Neural cell (in vitro differentiated cells): ENCODE data around the gene MYORG. TPM values are rescaled to one million over a fixed set of nuclear protein-coding genes. Genes with fewer than 3 reads are reported as not detected.

Experiments
- H2AFZ ChIP-seq: fragments of 200-600, 300-800 bp; sonication (generic), shearing (Covaris generic); 2 replicates; pipeline ENCODE4 v1.6.0; 2014; ENCODE audit warnings: low read depth, mild to moderate bottlenecking, antibody characterized with exemption, low read length, moderate library complexity
- H3F3A ChIP-seq: fragments of 200-600 bp; shearing (Covaris generic); 2 replicates; pipeline ENCODE4 v1.6.1; 2016; ENCODE audit warnings: mild to moderate bottlenecking, moderate library complexity, mixed read lengths, antibody characterized with exemption, low read length; ENCODE audit not compliant: insufficient read depth, poor library complexity, severe bottlenecking
- H3K27ac ChIP-seq: fragments of 200-600, 300-800 bp; sonication (generic), shearing (Covaris generic); 2 replicates; pipeline ENCODE4 v1.5.1; 2014; ENCODE audit warnings: mild to moderate bottlenecking, low read length, moderate library complexity
- H3K27me3 ChIP-seq: fragments of 300-800, 200-600 bp; sonication (generic), shearing (Covaris generic); 2 replicates; pipeline ENCODE4 v1.6.0; 2014; ENCODE audit warnings: mild to moderate bottlenecking, low read depth, low read length, moderate library complexity; ENCODE audit not compliant: insufficient read depth
- H3K36me3 ChIP-seq: fragments of 300-800, 200-600 bp; sonication (generic), shearing (Covaris generic); 2 replicates; pipeline ENCODE4 v1.5.1; 2014; ENCODE audit warnings: mild to moderate bottlenecking, antibody characterized with exemption, low read length, moderate library complexity; ENCODE audit not compliant: insufficient read depth
- H3K4me2 ChIP-seq: fragments of 300-800, 200-600 bp; sonication (generic), shearing (Covaris generic); 2 replicates; pipeline ENCODE4 v1.6.0; 2014; ENCODE audit warnings: mild to moderate bottlenecking, low read length
- H3K4me3 ChIP-seq: fragments of 300-800, 200-600 bp; sonication (generic), shearing (Covaris generic); 2 replicates; pipeline ENCODE4 v1.5.1; 2014; ENCODE audit warnings: mild to moderate bottlenecking, low read length, moderate library complexity
- H3K79me2 ChIP-seq: fragments of 200-600 bp; shearing (Covaris generic); replicated peaks from 2 replicates; pipeline ENCODE4 v1.6.0; 2014; ENCODE audit warnings: mild to moderate bottlenecking, low read length, moderate library complexity; ENCODE audit not compliant: insufficient read depth
- H3K9ac ChIP-seq: fragments of 300-800, 200-600 bp; sonication (generic), shearing (Covaris generic); 2 replicates; pipeline ENCODE4 v1.6.1; 2016; ENCODE audit warnings: mild to moderate bottlenecking, low read length, mixed read lengths
- H3K9me2 ChIP-seq: fragments of 200-600 bp; shearing (Covaris generic); 2 replicates; pipeline ENCODE4 v1.6.1; 2016; ENCODE audit warnings: mild to moderate bottlenecking, low read length, mixed read lengths; ENCODE audit not compliant: insufficient read depth
- H3K9me3 ChIP-seq: fragments of 200-600, 300-800 bp; sonication (generic), shearing (Covaris generic); 2 replicates; pipeline ENCODE4 v1.6.1; 2016; ENCODE audit warnings: mild to moderate bottlenecking, mixed run types, low read length, moderate library complexity, mixed read lengths
- H4K20me1 ChIP-seq: fragments of 200-600 bp; shearing (Covaris generic); 2 replicates; pipeline ENCODE4 v1.6.1; 2016; ENCODE audit warnings: mild to moderate bottlenecking, mixed run types; ENCODE audit not compliant: insufficient read depth
- EP300 ChIP-seq: fragments of 450-650 bp; conservative IDR thresholded peaks from 2 replicates; pipeline ENCODE4 v1.6.1; 2014; ENCODE audit warnings: antibody characterized with exemption, mild to moderate bottlenecking, moderate library complexity; ENCODE audit not compliant: poor library complexity, severe bottlenecking
- EZH2 ChIP-seq: fragments of 200-600, 300-800 bp; shearing (Covaris generic), sonication (generic); IDR thresholded peaks from 2 replicates; pipeline ENCODE4 v1.6.1; 2014; ENCODE audit warnings: antibody characterized with exemption, low read length, borderline replicate concordance, mild to moderate bottlenecking; ENCODE audit not compliant: insufficient read depth, poor library complexity, severe bottlenecking
- MXI1 ChIP-seq: fragments of 450-650 bp; conservative IDR thresholded peaks from 2 replicates; pipeline ENCODE4 v1.6.1; 2014; ENCODE audit warnings: antibody characterized with exemption, mild to moderate bottlenecking; ENCODE audit not compliant: poor library complexity, severe bottlenecking
- POLR2AphosphoS5 ChIP-seq: IDR thresholded peaks from 2 replicates; pipeline ENCODE4 v1.6.1; 2012
- SMC3 ChIP-seq: fragments of 450-650 bp; conservative IDR thresholded peaks from 2 replicates; pipeline ENCODE4 v1.6.1; 2014; ENCODE audit warnings: antibody characterized with exemption, mild to moderate bottlenecking, moderate library complexity; ENCODE audit not compliant: poor library complexity
- TAF1 ChIP-seq: IDR thresholded peaks from 2 replicates; pipeline ENCODE4 v1.6.1; 2012; ENCODE audit warnings: low read depth
- polyA plus RNA-seq: library from polyadenylated mRNA; depleted of rRNA; stranded (reverse); fragments of >200 nt; gene quantifications from 2 replicates; pipeline ENCODE4 v1.2.3, GENCODE V29; 2014
- TF ChIP-seq, protein P1 (sequence below): fragments of 450-650 bp; IDR thresholded peaks from 2 replicates; pipeline ENCODE4 v1.5.1; 2014; ENCODE audit warnings: antibody characterized with exemption, mild to moderate bottlenecking, moderate library complexity; ENCODE audit not compliant: poor library complexity, severe bottlenecking
- TF ChIP-seq, protein P2 (sequence below): IDR thresholded peaks from 2 replicates; pipeline ENCODE4 v1.6.1; 2012; ENCODE audit warnings: borderline replicate concordance

MYORG gene
- polyA plus RNA-seq, 1 donor from 2014 or later, result 0.58 TPM

DNA sequence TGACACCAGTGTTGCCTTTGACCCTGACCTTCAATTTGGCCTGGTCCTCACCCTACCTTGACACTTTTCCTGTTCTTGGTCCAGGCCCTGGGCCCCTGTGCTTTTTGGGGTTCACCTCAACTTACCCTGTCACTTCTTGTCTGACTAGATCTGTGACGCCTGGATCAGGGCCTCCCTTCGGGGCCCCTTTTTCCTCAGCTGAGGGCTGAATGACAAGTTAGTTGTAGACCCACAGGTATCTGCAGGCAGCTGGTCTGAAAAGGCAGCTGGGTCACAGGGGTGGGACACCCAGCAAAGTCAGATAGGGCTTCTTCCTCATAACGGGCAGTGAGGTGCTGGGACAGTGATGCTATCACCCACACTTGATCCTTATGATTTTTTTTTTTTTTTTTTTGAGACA lies 10.0 kb upstream of the MYORG start (continued):
- TF ChIP-seq SMC3 (no peak), TAF1 (no peak), POLR2AphosphoS5 (no peak)

DNA sequence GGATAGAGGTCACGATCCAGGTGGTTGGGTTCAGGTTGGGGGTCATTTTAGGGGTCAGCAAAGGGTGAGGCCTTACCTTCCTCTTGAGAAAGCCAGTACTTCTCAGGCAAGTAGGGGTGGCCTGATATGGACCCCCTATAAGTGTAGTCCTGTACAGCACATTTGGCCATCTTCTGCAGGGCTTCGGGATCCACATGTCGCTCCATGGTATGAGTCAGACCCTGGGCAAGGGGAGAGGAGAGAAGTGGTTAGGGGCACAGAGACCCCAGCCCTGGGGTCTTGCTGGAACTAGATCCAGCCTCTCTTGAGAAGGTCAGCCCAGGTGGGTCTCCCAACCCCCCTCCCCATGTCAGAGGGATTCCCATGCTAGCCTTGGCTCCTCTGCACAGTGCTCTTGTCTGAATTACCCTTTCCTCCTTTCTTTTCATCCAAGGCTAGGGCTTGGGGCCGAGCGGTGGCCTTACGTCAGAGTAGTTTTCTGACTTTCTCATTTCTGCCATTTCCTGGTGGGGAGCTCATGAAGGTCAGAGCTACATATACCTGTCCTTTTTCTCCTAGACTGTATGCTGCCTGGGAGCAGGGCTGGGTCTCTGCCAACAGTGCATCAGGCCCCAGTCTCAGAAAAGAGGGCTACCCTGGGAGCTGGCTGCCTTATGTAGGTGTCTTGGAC lies 9.0 kb upstream of the MYORG start:
- H3K9me3 ChIP-seq, result no peaks in the 10 kb centered on the region
- no peak overlapping the region for H3K4me3 ChIP-seq
- no peaks in the 10 kb centered on the region for H3K36me3 ChIP-seq
- no peaks in the 10 kb centered on the region for H3K9me2 ChIP-seq
- H3K27me3 ChIP-seq, result peaks cover 10% of the 10 kb centered on the region
- no peak overlapping the region for H3K9ac ChIP-seq
- H3K79me2 ChIP-seq, result no peaks in the 10 kb centered on the region
- H3K27ac ChIP-seq, result no peak overlapping the region
- no peak overlapping the region for H2AFZ ChIP-seq
- H3K4me2 ChIP-seq, result no peak overlapping the region
- no peaks in the 10 kb centered on the region for H3F3A ChIP-seq
- no peak for TF ChIP-seq POLR2AphosphoS5
- TF ChIP-seq EZH2, result no peak
- no peaks in the 10 kb centered on the region for H4K20me1 ChIP-seq

DNA sequence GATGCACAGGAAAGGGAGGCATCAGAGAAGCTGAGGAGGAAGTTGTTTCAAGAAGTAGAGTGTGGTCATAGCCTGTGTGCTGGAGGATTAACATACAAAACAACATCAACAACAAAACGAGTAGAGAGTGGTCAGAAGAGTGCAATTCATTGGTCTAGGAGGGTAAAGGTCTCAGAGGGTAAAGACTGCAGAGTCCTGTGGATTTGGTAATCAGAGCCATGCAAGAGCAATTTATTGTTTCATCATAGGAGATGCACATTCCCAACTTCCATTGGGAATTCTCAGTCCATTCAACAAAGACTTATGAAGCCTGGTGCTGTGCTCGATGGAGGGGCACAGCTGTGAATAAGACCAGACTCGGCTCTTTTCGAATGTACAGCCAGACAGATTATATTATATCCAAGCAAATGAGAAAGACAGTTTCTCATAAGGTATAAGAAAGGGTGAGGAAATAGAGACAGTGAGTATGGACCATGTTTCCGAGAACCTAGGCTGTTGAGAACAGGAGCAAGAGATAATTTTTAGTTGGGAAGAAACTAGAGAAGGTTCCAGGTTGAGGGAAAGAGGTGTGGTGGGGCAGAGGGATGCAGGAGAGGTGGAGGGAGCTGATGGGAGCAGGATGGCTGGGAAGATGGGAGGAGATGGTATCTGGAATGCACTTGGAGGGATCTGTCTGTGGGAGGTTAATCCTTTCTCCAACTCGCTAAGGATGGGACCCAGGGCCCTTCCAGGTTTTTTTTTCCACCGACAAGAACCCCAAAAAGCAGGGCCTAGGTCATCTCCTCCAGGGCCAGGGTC lies 7.9 kb upstream of the MYORG start:
- H4K20me1 ChIP-seq, result no peaks in the 10 kb centered on the region
- TF ChIP-seq, protein P1, sequence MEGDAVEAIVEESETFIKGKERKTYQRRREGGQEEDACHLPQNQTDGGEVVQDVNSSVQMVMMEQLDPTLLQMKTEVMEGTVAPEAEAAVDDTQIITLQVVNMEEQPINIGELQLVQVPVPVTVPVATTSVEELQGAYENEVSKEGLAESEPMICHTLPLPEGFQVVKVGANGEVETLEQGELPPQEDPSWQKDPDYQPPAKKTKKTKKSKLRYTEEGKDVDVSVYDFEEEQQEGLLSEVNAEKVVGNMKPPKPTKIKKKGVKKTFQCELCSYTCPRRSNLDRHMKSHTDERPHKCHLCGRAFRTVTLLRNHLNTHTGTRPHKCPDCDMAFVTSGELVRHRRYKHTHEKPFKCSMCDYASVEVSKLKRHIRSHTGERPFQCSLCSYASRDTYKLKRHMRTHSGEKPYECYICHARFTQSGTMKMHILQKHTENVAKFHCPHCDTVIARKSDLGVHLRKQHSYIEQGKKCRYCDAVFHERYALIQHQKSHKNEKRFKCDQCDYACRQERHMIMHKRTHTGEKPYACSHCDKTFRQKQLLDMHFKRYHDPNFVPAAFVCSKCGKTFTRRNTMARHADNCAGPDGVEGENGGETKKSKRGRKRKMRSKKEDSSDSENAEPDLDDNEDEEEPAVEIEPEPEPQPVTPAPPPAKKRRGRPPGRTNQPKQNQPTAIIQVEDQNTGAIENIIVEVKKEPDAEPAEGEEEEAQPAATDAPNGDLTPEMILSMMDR, result no peak
- no peak for TF ChIP-seq MXI1
- TF ChIP-seq SMC3, result no peak
- TF ChIP-seq, protein P2, sequence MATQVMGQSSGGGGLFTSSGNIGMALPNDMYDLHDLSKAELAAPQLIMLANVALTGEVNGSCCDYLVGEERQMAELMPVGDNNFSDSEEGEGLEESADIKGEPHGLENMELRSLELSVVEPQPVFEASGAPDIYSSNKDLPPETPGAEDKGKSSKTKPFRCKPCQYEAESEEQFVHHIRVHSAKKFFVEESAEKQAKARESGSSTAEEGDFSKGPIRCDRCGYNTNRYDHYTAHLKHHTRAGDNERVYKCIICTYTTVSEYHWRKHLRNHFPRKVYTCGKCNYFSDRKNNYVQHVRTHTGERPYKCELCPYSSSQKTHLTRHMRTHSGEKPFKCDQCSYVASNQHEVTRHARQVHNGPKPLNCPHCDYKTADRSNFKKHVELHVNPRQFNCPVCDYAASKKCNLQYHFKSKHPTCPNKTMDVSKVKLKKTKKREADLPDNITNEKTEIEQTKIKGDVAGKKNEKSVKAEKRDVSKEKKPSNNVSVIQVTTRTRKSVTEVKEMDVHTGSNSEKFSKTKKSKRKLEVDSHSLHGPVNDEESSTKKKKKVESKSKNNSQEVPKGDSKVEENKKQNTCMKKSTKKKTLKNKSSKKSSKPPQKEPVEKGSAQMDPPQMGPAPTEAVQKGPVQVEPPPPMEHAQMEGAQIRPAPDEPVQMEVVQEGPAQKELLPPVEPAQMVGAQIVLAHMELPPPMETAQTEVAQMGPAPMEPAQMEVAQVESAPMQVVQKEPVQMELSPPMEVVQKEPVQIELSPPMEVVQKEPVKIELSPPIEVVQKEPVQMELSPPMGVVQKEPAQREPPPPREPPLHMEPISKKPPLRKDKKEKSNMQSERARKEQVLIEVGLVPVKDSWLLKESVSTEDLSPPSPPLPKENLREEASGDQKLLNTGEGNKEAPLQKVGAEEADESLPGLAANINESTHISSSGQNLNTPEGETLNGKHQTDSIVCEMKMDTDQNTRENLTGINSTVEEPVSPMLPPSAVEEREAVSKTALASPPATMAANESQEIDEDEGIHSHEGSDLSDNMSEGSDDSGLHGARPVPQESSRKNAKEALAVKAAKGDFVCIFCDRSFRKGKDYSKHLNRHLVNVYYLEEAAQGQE, result no peak
- no peak for TF ChIP-seq EZH2
- TF ChIP-seq EP300, result no peak
- H3K27me3 ChIP-seq, result peaks cover 21% of the 10 kb centered on the region
- H3F3A ChIP-seq, result no peaks in the 10 kb centered on the region
- H3K79me2 ChIP-seq, result no peaks in the 10 kb centered on the region
- H3K9me2 ChIP-seq, result no peaks in the 10 kb centered on the region
- H3K4me3 ChIP-seq, result no peak overlapping the region
- H3K4me2 ChIP-seq, result no peak overlapping the region
- H2AFZ ChIP-seq, result no peak overlapping the region
- no peak overlapping the region for H3K27ac ChIP-seq
- no peaks in the 10 kb centered on the region for H3K36me3 ChIP-seq
- H3K9ac ChIP-seq, result no peak overlapping the region
- H3K9me3 ChIP-seq, result no peaks in the 10 kb centered on the region
